ENCODE data around the gene KLHL17. TPM values are rescaled to one million over a fixed set of nuclear protein-coding genes. Genes with fewer than 3 reads are reported as not detected.
"Not testable (repeated sequence)": the region's sequence is repeated elsewhere in the genome, so short reads cannot be mapped to it uniquely, and the experiment has no call there.

Gene KLHL17
- total RNA-seq, 1 donor from 2014 or later = 10.1 TPM

GRCh38 chr1:936348-937264 lies 23.8 kb upstream of the KLHL17 start:
- DNase-seq (ENCODE audit: low read depth) = no peak

DNA sequence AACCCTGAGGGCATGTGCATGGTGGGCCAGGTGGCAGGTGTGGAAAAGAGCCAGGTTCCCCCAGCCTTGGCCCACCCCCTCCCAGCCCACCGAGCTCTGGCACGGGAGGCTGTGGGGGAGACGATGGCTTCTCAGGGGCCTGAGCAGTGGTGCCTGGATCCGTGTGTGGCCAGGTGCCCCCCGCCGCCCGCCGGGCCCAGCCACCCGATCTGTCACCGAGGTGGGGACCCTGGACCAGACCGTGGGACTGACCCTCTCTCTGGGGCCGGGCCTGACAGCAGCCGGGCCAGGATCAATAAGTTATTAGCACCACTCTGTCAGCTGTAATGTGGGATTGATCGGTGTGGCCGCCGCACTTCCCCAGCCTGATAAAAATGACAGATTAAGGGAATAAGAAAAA lies 22.9 kb upstream of the KLHL17 start:
- no peak for DNase-seq (ENCODE audit: low read depth)

- peak; percentile 78 for DNase-seq (ENCODE audit: low read depth)
Measured at GRCh38 chr1:938088-938683, 22.2 kb upstream of the KLHL17 start.

DNA sequence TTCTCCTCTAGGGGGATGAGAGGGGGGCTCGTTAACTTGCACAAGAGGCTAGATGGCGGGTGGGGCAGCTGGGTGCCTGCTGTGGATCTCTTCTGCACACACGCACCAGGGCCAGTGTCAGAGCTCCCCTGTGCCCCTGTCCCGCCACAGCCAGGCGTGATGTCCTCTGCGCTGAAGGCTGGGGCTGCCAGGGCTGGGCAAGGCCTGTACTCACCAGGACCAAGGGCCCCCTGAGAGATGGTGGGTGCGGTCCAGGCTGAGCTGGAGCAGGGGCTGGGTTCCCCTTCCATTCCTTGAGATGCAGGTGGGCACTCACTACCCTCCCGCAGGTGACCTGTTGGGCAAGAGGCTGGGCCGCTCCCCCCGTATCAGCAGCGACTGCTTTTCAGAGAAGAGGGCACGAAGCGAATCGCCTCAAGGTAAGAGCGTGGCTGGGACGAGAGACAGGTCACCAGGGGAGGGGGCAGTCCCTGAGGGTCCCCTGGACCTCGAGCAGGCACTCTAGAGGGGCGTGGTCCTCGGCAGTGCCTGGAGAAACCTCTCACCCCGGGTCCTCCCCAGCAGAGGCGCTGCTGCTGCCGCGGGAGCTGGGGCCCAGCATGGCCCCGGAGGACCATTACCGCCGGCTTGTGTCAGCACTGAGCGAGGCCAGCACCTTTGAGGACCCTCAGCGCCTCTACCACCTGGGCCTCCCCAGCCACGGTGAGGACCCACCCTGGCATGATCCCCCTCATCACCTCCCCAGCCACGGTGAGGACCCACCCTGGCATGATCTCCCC lies 21.5 kb upstream of the KLHL17 start:
- DNase-seq (ENCODE audit: low read depth) = no peak

DNA sequence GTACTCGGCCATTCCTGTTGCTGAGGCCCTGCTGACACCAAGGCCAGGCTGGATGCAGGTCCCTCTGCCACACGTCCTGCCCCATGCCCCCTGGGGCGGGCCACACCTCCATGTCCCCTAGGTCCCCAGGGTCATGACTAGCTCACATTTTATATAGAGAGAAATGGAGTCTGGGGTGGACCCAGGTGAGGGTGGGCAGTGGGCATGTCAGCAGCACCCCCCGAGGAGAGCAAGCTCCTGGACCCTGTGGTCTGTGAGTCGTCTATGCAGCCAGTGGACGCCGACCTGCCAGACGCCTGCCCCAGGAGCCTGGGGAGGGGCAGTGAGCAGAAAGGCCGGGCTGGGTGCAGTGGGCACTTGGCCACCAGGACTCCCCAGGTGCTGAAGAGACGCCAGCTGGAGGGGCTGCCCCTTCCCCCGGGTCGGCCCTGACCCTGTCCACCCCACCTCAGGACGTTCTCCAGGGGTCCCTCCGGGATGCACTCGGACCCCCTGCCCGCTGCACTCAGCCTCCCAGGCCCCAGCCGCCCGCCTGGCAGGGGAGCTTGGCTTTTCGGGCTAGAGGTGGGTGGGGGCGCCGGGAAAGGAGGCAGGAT lies 20.8 kb upstream of the KLHL17 start:
- DNase-seq (ENCODE audit: low read depth) = no peak

DNA sequence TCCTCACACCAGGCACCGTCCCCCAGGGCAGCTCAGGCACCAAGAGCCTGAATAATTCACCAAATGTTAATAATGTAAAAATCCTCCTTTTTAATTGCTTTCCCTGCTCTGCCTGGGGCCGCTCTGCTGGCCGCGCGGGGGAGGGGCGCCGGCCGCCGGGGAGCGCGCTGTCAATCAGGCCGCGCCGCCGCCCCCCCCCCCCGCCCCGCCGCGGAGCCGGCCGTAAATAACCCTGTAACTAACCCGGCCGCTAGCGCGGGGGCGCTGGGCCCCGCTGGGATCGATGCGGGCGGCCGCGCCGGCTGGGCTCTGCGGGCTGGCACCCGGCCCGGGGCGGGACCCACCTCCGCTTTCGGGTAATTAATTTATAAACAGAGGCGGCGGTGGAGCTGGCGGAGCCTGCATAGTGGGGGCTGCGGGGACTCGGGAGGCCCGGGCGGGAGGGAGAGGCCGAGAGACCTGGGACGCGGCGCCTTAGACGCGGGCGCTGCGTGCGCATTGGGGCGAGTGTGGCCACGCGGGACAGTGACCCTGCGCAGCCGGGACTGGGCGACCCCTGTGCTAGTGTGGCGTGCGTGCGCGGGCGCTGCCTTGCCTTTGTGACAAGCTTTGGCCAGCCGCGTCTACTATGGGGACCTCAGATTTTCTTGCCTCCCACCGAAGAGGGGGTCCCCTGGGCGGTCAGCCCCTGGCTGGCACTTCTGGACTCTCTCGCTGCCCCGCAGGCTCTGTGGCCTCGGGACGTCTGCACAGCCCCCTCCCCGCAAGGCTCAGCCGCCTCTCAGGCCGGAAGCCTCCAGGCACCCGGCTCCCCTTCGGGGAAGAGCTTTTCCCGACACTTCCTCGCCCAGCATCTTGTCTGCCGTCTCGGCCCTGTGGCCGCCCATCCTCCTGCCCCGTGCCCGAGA lies 20.0 kb upstream of the KLHL17 start:
- DNase-seq (ENCODE audit: low read depth) = peak; percentile 71

- no peak for DNase-seq (ENCODE audit: low read depth)
Measured at GRCh38 chr1:941015-941587, 19.3 kb upstream of the KLHL17 start.

DNA sequence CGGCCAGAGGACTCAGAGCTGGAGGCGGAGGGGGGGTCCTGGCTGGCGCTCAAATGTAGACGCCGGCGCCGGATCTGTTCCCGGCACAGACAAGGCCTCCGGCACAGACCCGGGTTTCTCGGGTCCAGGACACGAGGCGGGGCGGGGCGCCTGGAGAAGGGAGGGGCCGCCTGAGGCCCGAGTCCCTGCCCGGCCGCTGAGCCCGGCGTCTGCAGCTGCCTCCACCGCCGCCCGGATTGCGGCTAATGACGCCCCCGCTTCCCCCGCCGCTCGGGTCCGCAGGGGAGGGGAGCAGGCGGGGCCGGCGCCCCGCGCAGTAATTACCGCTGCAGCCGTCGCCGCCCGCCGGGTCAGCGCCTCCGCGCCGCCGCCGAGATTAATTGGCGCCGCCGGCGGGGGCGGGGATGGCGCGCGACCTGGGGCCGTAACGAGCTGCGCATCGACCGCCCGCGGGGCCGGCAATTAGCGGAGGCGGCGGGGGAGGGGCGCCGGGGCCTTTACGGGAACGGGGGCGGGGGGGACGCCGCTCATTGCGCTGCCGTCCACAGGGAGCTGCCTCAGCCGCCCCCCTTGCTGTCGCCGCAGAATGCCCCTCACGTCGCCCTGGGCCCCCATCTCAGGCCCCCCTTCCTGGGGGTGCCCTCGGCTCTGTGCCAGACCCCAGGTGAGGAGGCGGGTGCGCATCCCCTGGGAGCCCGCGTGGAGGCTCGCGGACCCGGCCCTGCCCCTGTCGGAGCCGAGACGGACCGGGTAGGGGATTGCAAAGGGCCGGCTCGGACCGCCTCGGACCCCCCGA lies 18.6 kb upstream of the KLHL17 start:
- peak; percentile 71 for DNase-seq (ENCODE audit: low read depth)

DNA sequence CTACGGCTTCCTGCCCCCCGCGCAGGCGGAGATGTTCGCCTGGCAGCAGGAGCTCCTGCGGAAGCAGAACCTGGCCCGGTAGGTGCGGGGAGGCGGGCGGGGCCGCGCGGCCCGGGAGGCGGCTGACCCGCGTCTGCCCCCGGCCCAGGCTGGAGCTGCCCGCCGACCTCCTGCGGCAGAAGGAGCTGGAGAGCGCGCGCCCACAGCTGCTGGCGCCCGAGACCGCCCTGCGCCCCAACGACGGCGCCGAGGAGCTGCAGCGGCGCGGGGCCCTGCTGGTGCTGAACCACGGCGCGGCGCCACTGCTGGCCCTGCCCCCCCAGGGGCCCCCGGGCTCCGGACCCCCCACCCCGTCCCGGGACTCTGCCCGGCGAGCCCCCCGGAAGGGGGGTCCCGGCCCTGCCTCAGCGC lies 18.0 kb upstream of the KLHL17 start:
- DNase-seq (ENCODE audit: low read depth) = no peak

DNA sequence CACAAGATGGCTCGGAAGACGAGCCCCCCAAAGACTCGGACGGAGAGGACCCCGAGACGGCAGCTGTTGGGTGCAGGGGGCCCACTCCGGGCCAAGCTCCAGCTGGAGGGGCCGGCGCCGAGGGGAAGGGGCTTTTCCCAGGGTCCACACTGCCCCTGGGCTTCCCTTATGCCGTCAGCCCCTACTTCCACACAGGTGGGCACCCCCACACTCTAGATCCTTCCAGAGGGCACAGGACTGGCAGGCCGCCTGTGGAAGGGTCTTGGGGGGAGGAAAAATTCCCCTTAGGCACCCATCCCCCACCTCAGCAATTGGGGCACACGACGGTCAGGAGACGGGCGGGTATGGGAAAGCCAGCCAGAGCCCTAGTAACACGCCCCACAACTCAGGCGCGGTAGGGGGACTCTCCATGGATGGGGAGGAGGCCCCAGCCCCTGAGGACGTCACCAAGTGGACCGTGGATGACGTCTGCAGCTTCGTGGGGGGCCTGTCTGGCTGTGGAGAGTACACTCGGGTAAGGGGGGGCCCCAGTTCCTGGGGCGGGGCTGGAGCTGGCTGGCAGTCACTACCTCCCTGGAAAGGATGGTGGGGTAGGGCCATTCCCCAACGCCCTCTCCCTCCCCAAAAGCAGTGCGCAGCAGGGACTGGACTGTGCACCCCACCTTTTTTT lies 17.4 kb upstream of the KLHL17 start:
- DNase-seq (ENCODE audit: low read depth) = no peak

- no peak for DNase-seq (ENCODE audit: low read depth)
Measured at GRCh38 chr1:943545-944340, 16.6 kb upstream of the KLHL17 start.

DNA sequence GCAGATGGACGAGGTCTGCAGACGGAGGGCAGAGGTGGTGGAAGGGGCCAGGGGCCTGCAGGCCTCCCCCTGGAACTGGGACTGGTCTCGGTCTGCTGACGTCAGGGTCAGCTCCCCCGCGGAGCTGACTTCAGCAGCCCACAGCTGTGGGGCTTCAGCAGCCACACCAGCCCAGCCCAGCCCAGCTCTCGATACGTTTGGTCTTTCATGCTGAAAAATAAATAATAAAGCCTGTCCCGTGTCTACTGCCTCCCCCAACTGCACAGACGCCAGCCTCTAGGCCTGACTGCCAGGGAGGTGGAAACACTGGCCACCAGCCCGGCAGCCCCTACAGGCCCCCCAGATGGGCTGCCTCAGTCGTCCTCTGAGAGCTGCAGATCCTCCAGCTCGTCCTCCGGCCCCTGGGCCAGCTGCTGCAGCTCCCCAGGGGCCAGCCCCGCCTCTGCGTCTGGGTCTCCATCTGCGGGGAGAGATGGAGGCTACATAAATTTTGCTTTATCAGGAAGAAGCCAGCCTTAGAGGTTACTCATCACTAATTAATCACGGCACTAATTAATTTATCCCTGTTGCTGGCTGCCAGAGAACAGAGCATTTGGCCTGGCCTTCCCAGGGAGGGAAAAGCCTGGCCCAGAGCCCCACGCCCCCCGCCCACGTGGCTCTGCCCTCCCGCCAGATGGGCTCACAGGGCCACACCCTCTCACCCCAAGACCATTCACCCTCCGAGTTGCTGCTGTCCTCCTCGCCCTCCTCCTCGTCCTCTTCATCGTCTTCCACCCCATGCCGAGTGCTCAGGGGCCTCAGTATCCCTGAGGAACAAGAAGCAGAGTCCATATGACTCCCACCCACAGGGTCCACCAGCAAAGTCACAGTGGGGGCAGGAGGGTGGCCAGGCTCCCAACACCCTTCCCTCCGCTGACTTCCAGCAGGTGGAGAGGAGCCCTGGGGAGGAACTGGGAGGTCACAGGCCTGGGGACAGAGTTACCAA lies 15.8 kb upstream of the KLHL17 start:
- no peak for DNase-seq (ENCODE audit: low read depth)

DNA sequence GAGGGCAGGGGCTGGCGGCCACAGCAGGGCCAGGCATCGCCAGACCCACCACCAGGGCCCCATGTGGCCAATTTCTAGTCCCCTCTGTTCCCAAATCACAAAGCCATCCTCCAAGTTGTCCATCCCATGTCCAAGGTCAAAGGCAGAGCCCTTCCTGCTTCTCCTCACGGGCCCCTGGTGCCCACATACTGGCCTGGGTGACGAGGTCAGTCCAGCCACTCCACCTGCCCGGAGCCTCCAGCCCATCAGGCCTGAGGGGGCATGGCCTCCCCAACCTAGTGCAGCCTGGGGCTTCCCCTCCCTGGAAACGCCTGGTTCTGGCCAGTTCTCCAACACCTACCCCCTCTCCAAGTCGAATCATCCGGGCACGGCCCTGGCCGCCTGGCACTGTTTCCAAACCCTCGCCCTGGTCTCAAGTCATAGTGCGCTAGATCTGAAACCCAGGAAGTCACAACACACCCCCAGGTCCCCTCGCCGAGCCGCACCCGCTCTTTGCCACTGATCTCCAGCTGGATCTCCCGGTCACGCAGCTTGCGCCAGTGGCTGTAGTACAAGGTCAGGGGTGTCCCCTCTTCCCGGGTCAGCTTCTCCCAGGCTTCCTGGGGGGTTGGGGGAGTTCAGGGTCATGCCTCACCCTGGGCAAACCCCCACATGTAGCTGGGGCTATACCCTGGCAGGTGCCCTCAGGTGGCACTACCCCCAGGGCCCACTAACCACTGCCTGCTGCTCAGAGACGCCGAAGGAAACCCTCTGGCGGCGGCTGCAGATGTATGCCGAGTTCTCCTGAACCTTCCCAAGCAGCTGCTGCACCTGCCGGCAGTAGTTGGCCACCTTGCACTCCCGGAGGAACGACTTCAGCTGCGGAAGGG lies 14.5 kb upstream of the KLHL17 start:
- DNase-seq (ENCODE audit: low read depth) = no peak

- DNase-seq (ENCODE audit: low read depth) = not testable (repeated sequence)
Measured at GRCh38 chr1:946811-947210, 13.6 kb upstream of the KLHL17 start.

GRCh38 chr1:947958-948357 lies 12.4 kb upstream of the KLHL17 start:
- no peak for DNase-seq (ENCODE audit: low read depth)

GRCh38 chr1:950268-950667 lies 10.1 kb upstream of the KLHL17 start:
- no peak for DNase-seq (ENCODE audit: low read depth)
